ENCODE measurements around the gene REL.

GRCh38 chr2:60882971-60883753 is 1.8 kb downstream of the REL start:
- no peak for TF ChIP-seq TIGD3 (CRISPR knock-in tag; IDR thresholded peaks at IDR 0.05; ENCODE audit: borderline replicate concordance)
- no peak for TF ChIP-seq HNRNPLL (IDR thresholded peaks at IDR 0.05; ENCODE audit: low read depth, low read length, poor library complexity, severe bottlenecking)
- no peak for TF ChIP-seq THAP11 (CRISPR knock-in tag; IDR thresholded peaks at IDR 0.05)
- TF ChIP-seq POLR2AphosphoS5 (IDR thresholded peaks at IDR 0.05; ENCODE audit: low read depth, low read length), result no peak
- no peak for TF ChIP-seq CAMTA2 (CRISPR knock-in tag; IDR thresholded peaks at IDR 0.05; ENCODE audit: borderline replicate concordance)
